Activated naive CD4-positive, alpha-beta T cell treated with anti-CD3 and anti-CD28 coated beads, Interleukin-2, amount 50 U/mL, for 24 hours (primary cell): Measurements from ENCODE around the gene PRL.

Experiments used
- H3K27ac Mint-ChIP-seq: one replicate; pipeline ENCODE4 v1.8.0; 2021; ENCODE audit warnings: mild to moderate bottlenecking, mixed read lengths
- H3K27me3 Mint-ChIP-seq: one replicate; pipeline ENCODE4 v1.8.0; 2021; ENCODE audit warnings: mixed read lengths
- H3K36me3 Mint-ChIP-seq: one replicate; pipeline ENCODE4 v1.8.0; 2021; ENCODE audit warnings: mixed read lengths
- H3K4me1 Mint-ChIP-seq: one replicate; pipeline ENCODE4 v1.8.0; 2021; ENCODE audit warnings: mixed read lengths
- H3K4me3 Mint-ChIP-seq: one replicate; pipeline ENCODE4 v1.8.0; 2021; ENCODE audit warnings: mild to moderate bottlenecking, mixed read lengths
- H3K9me3 Mint-ChIP-seq: one replicate; pipeline ENCODE4 v1.8.0; 2021; ENCODE audit warnings: mixed read lengths

PRL gene

DNA sequence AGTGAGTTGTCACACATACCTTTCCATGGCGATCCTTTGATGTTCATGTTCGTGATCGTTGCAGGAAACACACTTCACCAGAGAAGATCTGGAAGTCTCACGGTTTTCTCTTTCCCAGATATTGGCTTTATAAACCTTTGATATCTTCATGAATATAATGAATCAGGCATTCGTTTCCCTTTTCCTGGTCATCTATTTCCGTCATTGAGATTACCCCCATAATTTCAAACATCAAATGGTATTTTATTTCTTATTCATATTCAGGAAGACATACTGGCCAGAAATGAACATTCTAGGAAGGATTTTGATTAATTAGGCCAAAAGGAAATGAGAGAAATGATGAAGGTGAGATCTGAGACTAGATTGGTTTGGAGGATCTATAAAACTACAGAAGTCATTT is at the start of gene PRL:
TSS of gene PRL (minus strand) at position 101 of the 400 bp plus-strand sequence. CDS start at position 47, 54 bp downstream.
- no peaks in the 10 kb centered on the region for H3K36me3 Mint-ChIP-seq
- H3K9me3 Mint-ChIP-seq: no peaks in the 10 kb centered on the region
- H3K27ac Mint-ChIP-seq: no peak within 1 kb of the TSS
- H3K4me1 Mint-ChIP-seq: no peaks in the 10 kb centered on the region
- H3K4me3 Mint-ChIP-seq: no peak within 1 kb of the TSS
- no peaks in the 10 kb centered on the region for H3K27me3 Mint-ChIP-seq

DNA sequence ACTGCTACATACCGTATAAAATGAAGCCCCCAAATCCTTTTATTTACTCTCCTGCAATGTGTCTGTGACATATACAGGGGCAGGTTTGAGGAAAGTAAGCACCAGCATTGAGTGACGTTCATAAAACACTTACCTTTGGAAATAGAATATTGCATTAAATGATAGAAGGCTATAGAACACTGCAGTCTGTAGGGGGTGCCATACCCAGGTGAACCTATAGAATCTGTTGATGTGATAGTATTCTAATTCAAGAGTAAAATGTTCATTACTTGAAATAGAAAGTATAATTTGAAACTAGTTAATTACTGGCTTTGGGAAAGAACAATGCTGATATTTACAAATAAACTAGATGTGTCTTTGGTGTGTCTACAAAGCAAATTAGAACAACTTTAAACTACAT is 47.0 kb upstream of the PRL start:
- H3K36me3 Mint-ChIP-seq: no peaks in the 10 kb centered on the region
- no peaks in the 10 kb centered on the region for H3K27me3 Mint-ChIP-seq
- H3K9me3 Mint-ChIP-seq: peaks cover 12% of the 10 kb centered on the region
- H3K4me3 Mint-ChIP-seq: no peak overlapping the region
- no peaks in the 10 kb centered on the region for H3K4me1 Mint-ChIP-seq
- no peak overlapping the region for H3K27ac Mint-ChIP-seq

DNA sequence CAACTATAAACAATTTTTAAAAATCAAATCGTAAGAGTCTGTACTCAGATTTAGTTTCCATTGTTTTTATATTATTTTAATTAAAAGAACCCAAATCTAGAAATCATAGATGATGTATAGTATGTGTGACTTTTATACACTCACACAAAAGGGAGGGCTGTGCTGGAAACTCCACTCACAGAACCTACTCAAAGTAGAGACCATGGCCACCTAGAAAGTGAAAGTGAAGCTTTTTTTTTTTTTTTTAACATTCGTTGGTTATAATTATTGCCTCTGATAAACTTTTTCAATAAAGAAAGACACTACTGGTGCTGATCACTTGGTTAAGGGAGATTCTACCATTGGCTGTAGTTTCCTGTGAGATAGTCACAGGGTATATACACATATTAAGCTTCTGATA is 37.9 kb upstream of the PRL start:
- Mint-ChIP-seq H3K27me3 (no peaks in the 10 kb centered on the region), H3K27ac (no peak overlapping the region), H3K9me3 (peaks cover 3% of the 10 kb centered on the region), H3K4me3 (no peak overlapping the region), H3K36me3 (no peaks in the 10 kb centered on the region), H3K4me1 (no peaks in the 10 kb centered on the region)

DNA sequence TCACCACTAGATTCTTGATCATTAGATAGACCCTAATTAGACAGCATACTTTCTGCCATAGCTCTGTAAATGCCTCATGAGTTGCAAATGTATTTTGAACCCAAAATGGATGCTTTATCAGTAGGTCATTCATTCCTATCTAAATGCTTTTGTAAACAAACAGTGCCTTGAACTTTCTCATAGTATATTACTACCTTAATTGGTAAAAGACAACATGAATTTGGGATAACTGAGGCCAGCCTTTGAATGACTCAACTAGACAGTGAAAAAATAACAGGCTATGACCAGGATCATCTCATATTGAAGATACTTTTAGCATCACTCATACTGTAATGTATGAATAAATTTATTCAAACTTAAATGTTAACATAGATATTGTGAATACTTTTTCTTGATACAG is 37.0 kb upstream of the PRL start:
- Mint-ChIP-seq H3K36me3 (no peaks in the 10 kb centered on the region), H3K4me1 (no peaks in the 10 kb centered on the region), H3K9me3 (no peaks in the 10 kb centered on the region), H3K4me3 (no peak overlapping the region), H3K27ac (no peak overlapping the region), H3K27me3 (no peaks in the 10 kb centered on the region)

DNA sequence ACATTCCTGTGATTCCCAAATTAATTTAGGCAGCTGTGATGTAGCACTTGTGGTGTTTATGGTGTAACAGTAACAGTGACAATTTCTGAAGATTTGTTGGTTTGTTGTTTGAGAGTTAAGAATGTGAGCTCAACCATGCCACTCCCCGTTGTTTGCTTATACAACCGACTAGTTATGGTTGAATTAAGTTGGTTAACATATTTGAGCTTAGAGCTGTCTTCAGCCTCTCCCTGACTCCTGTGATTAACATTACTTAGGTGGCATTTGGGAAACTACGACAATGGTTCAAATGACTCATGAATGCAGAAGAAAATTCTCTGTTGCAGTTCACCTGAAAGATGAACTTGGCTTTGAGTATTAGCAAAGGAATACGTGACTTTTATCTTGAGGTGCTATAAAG is 35.9 kb upstream of the PRL start:
- Mint-ChIP-seq H3K27me3 (no peaks in the 10 kb centered on the region), H3K27ac (no peak overlapping the region), H3K4me1 (no peaks in the 10 kb centered on the region)

DNA sequence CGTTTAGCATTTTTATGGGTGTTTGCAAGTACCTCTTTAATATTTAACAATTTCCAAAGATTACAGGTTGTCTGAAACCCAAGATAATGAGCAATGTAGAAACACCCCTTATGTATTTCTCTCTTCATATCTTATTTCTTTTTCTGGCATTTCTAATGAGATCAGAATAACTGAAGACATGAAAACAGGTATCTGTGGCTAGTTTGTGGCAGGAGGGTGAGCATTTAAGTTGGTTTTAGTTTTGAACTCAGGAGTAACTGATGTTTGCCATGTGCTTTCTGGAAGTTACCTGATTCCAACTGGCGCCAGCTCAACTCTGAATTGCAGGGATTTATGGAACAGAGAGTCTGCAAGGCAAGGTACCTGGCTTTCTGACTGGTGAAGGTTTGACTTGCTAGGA is 35.4 kb upstream of the PRL start:
- Mint-ChIP-seq H3K27ac (no peak overlapping the region), H3K4me1 (no peaks in the 10 kb centered on the region), H3K9me3 (no peaks in the 10 kb centered on the region), H3K4me3 (no peak overlapping the region), H3K27me3 (no peaks in the 10 kb centered on the region), H3K36me3 (no peaks in the 10 kb centered on the region)

More for the DNA sequence above, 35.9 kb upstream of the PRL start:
- H3K4me3 Mint-ChIP-seq: no peak overlapping the region
- H3K9me3 Mint-ChIP-seq: no peaks in the 10 kb centered on the region
- H3K36me3 Mint-ChIP-seq: no peaks in the 10 kb centered on the region

DNA sequence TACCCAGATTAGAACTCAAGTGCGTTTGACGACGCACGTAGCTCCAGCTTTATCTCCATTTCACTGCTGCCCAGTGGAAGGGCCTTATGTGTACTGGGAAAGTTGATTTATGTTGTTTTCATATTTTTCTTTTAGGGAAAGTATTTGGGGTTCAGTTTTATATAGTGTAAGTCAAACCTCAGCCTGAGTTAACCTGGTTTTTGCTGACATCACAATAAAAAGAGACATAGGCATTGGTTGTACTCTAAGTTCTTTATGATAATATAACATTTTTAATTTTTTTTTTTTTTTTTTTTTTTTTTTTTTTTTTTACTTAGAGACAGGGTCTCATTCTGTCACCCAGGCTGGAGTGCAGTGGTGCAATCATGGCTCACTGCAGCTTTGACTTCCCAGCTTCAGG is 34.1 kb upstream of the PRL start:
- H3K4me1 Mint-ChIP-seq: no peaks in the 10 kb centered on the region
- no peak overlapping the region for H3K27ac Mint-ChIP-seq
- H3K4me3 Mint-ChIP-seq: no peak overlapping the region
- H3K27me3 Mint-ChIP-seq: no peaks in the 10 kb centered on the region
- no peaks in the 10 kb centered on the region for H3K36me3 Mint-ChIP-seq
- H3K9me3 Mint-ChIP-seq: no peaks in the 10 kb centered on the region

DNA sequence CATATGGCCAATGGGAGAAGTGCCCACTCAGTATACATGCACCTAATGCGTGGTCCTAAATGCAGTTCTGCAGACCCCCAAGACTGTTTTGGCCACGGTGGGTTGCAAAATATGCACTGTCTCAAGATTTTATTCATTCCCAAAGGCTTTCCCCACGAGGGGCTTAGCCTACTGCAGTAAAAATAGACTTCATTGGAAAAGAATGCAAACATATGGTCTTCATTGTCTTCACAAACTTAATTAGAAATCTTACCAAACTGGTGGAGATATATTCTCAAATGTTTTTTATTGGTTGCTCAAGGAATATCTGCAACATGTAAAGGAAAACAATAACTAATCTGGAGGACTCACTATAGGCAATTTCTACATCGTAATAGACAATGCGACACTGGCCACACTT is 31.6 kb upstream of the PRL start:
- no peak overlapping the region for H3K4me3 Mint-ChIP-seq
- H3K27me3 Mint-ChIP-seq: no peaks in the 10 kb centered on the region
- H3K4me1 Mint-ChIP-seq: no peaks in the 10 kb centered on the region
- no peaks in the 10 kb centered on the region for H3K9me3 Mint-ChIP-seq
- no peaks in the 10 kb centered on the region for H3K36me3 Mint-ChIP-seq
- no peak overlapping the region for H3K27ac Mint-ChIP-seq

DNA sequence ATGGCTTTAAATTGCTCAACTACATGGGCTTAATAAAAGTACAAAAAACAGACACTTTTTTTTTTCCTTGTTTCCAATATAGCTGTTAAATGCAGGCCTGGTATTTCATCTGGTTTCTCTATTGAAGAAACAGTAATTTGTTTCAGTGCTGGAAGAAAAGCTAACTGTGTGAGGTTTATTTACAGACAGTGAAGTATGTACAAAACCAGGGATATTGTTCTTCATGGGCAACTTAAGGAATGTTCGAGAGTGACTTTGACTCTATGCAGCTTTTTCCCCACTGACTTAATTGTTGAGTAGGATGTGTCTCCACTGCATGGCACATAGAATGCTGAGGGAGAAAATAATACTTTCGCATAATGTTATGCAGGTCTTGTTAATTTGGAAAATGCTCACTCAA is 31.0 kb upstream of the PRL start:
- no peak overlapping the region for H3K4me3 Mint-ChIP-seq
- no peaks in the 10 kb centered on the region for H3K4me1 Mint-ChIP-seq
- no peaks in the 10 kb centered on the region for H3K36me3 Mint-ChIP-seq
- no peaks in the 10 kb centered on the region for H3K27me3 Mint-ChIP-seq
- no peak overlapping the region for H3K27ac Mint-ChIP-seq
- H3K9me3 Mint-ChIP-seq: no peaks in the 10 kb centered on the region

DNA sequence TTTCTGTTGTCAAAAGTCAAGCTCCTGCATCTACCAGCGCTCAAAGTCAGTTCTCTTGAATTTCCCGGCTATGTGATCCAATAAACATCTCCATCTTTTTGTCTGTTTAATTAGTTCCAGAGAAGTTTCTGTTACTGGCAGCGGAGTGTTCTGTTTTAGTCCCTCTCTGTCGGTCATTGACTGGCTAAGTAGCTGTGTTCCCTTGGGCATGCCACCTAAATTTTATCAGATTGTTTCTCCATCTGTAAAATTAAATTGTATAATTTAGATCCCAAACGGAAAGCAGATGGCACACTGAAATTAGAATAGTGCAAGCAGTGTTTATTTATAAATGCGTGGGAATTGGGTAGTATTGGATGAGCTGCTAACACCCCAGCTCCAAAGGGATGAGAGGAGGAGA is 29.7 kb upstream of the PRL start:
- no peaks in the 10 kb centered on the region for H3K27me3 Mint-ChIP-seq
- H3K4me1 Mint-ChIP-seq: no peaks in the 10 kb centered on the region
- H3K36me3 Mint-ChIP-seq: no peaks in the 10 kb centered on the region
- no peak overlapping the region for H3K27ac Mint-ChIP-seq
- no peaks in the 10 kb centered on the region for H3K9me3 Mint-ChIP-seq
- H3K4me3 Mint-ChIP-seq: no peak overlapping the region

DNA sequence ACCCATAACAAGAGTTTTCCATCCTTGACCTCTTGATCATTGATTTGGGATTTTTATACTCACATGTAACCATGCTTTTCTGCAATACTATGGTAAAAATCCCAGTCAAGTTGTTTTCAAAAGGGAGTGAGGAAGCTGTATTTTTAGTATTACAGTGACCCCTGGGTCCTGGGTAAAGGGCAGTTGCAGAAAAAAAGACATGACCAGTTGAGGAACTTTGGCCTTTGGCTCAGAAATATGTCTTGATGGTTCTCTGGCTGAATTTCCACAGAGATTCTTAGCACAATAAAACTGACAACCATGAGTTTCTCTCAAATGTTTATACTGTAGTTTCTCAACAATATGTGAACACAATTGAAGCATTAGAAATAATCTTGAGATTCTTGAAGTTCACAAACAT is 28.6 kb upstream of the PRL start:
- no peaks in the 10 kb centered on the region for H3K4me1 Mint-ChIP-seq
- H3K27me3 Mint-ChIP-seq: no peaks in the 10 kb centered on the region
- H3K36me3 Mint-ChIP-seq: no peaks in the 10 kb centered on the region
- no peak overlapping the region for H3K4me3 Mint-ChIP-seq
- no peaks in the 10 kb centered on the region for H3K9me3 Mint-ChIP-seq
- H3K27ac Mint-ChIP-seq: no peak overlapping the region

DNA sequence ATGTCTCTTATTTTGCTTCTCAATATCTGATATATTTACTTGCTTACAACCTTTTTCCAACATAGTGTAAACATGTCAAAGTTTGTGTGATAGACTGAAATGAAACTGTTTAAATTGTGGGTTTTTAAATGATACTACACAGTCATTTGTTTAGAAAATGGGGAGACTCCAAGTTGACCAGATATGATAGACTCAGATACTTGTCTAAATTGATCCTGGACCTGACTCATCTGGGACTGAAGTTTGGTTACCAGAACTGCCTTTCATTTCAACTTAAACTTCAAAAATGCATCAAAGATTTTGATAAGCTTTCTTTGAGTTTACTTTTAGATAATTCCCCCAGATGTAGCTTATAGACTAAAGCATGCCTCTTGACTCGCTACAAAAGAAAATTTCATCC is 27.0 kb upstream of the PRL start:
- Mint-ChIP-seq H3K36me3 (no peaks in the 10 kb centered on the region), H3K27me3 (no peaks in the 10 kb centered on the region), H3K4me3 (no peak overlapping the region), H3K4me1 (no peaks in the 10 kb centered on the region), H3K27ac (no peak overlapping the region), H3K9me3 (no peaks in the 10 kb centered on the region)

DNA sequence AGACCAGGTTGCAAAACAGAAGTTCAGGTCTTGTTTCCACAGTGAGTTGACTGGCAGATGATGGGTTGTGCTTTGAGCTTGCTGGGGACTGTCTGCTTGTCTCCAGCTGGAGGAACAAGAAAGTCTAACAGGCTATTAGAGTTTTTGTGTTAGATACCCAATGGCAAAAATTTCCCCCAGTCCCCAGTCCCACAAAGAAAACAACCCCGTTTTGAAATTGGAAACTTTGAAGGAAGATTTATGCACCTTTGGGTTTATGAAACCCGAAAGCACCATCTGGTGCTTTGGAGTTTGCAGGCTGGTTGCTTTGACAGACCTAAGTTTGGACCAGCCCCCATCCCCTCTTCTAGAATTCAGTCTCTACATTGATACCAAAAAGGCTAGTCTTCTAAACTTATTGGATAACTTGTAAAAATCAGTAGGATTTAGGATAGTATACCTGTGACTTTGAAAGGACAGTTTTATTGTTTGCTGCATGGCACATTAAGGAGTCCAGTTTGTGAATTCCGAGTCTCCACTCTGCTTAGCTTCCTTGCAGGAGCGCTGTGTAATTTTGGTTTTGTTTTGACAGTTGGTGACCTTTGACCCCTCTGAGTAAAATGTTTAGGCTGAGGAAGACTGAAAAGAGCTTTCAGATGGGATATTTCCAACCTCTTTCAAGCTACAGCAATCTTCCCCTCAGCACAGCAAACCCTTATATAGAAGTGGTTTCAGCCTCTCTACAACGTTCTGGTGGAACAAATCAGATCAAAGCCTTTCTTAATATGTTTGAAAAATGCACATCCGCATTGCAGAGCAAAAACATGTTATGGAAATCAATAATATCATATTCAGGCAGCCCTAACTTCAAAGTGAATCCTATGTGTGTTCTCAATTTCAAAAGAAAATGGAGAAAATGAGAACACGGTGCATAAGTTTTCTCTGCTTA is 25.5 kb upstream of the PRL start:
- H3K4me3 Mint-ChIP-seq: no peak overlapping the region
- no peaks in the 10 kb centered on the region for H3K4me1 Mint-ChIP-seq
- no peaks in the 10 kb centered on the region for H3K27me3 Mint-ChIP-seq
- H3K36me3 Mint-ChIP-seq: no peaks in the 10 kb centered on the region
- no peak overlapping the region for H3K27ac Mint-ChIP-seq
- H3K9me3 Mint-ChIP-seq: peaks cover 3% of the 10 kb centered on the region

DNA sequence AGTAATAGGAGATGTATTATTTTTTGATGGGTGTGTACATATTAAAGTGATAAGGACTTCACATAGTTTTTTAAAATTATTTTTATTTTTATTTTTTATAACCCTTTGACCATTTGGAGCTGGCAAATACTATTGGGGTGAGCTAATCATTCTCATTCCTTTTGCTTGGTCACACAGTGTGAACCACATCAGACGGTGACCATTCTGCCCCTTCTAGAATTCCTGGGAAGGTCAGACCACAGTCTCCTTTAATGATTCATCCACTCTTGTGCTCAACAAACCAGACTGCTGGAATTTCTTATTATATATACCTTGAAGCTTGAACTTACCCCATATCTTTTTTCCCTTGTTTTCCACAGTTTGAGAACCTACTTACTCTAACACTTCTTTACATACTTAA is 23.9 kb upstream of the PRL start:
- H3K4me1 Mint-ChIP-seq: no peaks in the 10 kb centered on the region
- H3K9me3 Mint-ChIP-seq: peaks cover 9% of the 10 kb centered on the region
- H3K27ac Mint-ChIP-seq: no peak overlapping the region
- H3K4me3 Mint-ChIP-seq: no peak overlapping the region
- no peaks in the 10 kb centered on the region for H3K27me3 Mint-ChIP-seq
- no peaks in the 10 kb centered on the region for H3K36me3 Mint-ChIP-seq

DNA sequence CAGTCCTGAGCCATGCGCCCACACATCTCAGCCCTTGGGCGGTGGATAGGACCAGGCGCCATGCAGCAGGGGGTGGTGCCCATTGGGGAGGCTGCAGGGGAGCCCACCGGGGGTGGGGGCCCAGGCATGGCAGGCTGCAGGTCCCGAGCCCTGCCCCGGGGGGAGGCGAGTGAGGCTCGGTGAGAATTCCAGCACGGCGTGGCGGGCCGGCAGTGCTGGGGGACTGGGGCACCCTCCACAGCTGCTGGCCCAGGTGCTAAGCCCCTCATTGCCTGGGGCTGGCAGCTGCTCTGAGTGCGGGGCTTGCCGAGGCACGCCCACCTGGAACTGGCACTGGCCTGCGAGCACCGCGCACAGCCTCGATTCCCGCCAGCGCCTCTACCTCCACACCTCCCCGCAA is 21.6 kb upstream of the PRL start:
- H3K9me3 Mint-ChIP-seq: peaks cover 15% of the 10 kb centered on the region
- no peaks in the 10 kb centered on the region for H3K4me1 Mint-ChIP-seq
- H3K36me3 Mint-ChIP-seq: no peaks in the 10 kb centered on the region
- H3K27ac Mint-ChIP-seq: no peak overlapping the region
- no peak overlapping the region for H3K4me3 Mint-ChIP-seq
- H3K27me3 Mint-ChIP-seq: no peaks in the 10 kb centered on the region

DNA sequence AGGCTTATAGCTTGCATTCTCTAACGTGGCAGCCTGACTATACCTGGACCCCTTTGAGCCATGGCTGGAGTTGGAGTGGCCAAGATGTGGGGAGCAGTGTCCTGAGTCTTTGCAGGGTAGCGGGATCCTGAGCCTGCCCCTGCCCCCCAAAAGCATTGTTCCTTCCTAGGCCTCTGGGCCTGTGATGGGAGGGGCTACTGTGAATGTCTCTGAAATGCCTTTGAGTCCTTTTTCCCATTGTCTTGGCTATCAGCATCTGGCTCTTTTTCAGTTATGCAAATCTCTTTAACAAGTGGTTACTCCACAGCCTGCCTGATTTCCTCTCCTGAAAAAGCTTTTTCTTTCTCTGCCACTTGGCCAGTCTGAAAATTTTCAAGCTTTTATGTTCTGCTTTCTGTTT is 17.0 kb upstream of the PRL start:
- H3K27ac Mint-ChIP-seq: no peak overlapping the region
- no peak overlapping the region for H3K4me3 Mint-ChIP-seq
- peaks cover 34% of the 10 kb centered on the region for H3K9me3 Mint-ChIP-seq
- H3K27me3 Mint-ChIP-seq: no peaks in the 10 kb centered on the region
- no peaks in the 10 kb centered on the region for H3K4me1 Mint-ChIP-seq
- peaks cover 2% of the 10 kb centered on the region for H3K36me3 Mint-ChIP-seq

DNA sequence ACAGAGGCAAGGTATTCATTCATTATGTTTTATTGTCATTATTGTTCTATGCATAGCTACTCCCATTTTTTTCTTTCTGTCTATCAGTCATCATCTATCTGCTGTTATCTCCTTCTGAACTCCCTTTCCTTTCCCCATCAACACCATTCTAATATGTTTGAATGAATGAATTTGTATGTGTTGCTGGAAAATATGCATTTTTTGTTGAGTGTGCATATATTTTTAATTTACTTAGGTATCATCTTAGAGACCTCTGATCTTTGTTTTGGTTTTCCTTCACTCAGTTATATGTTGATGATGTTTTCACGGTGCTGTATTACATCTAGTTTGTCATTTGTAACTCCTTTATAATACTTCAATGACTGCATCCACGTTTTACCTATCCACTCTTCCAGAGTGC is 12.1 kb upstream of the PRL start:
- Mint-ChIP-seq H3K36me3 (peaks cover 2% of the 10 kb centered on the region), H3K9me3 (peaks cover 19% of the 10 kb centered on the region), H3K4me1 (no peaks in the 10 kb centered on the region), H3K27ac (no peak overlapping the region), H3K27me3 (no peaks in the 10 kb centered on the region), H3K4me3 (no peak overlapping the region)
